ENCODE data around the gene AGL. TPM values are rescaled to one million over a fixed set of nuclear protein-coding genes. Genes with fewer than 3 reads are reported as not detected.
A peak's percentile ranks its signal among the peaks of the same experiment; 100 is the strongest.

The AGL gene
- total and polyA plus RNA-seq, 2 of the 13 experiments (the other 11 are each of a cell fraction or from before 2014, with no cell fraction given): 4.3 to 13.1 TPM

- TF ChIP-seq ZNF747 (CRISPR knock-in tag; IDR thresholded peaks at IDR 0.05; ENCODE audit: borderline replicate concordance) (peak; percentile 79; the same call in 1 of the 2 replicates), NR0B2 (CRISPR knock-in tag; IDR thresholded peaks at IDR 0.05) (peak; percentile 26; the same call in 1 of the 2 replicates), GATAD1 (CRISPR knock-in tag; IDR thresholded peaks at IDR 0.05) (peak; percentile 83), IRF2 (CRISPR knock-in tag; IDR thresholded peaks at IDR 0.05) (peak; percentile 74), FOXJ3 (CRISPR knock-in tag; IDR thresholded peaks at IDR 0.05; ENCODE audit: borderline replicate concordance) (peak; percentile 64; the same call in 1 of the 2 replicates), NR2F6 (IDR thresholded peaks at IDR 0.05) (no peak), NR2F6 (CRISPR knock-in tag; IDR thresholded peaks at IDR 0.05) (peak; percentile 63; the same call in 1 of the 2 replicates), ZNF891 (CRISPR knock-in tag; IDR thresholded peaks at IDR 0.05) (peak; percentile 78), KLF11 (CRISPR knock-in tag; IDR thresholded peaks at IDR 0.05) (no peak), ZNF274 (CRISPR knock-in tag; IDR thresholded peaks at IDR 0.05) (peak; percentile 84), GATA4 (IDR thresholded peaks at IDR 0.05; ENCODE audit: borderline replicate concordance, low read depth) (peak; percentile 73), ZIK1 (CRISPR knock-in tag; IDR thresholded peaks at IDR 0.05; ENCODE audit: borderline replicate concordance, low read depth) (peak; percentile 77; the same call in 1 of the 2 replicates), SSRP1 (CRISPR knock-in tag; IDR thresholded peaks at IDR 0.05) (no peak), THAP9 (CRISPR knock-in tag; IDR thresholded peaks at IDR 0.05; ENCODE audit: borderline replicate concordance) (peak; percentile 89), ZMAT5 (CRISPR knock-in tag; IDR thresholded peaks at IDR 0.05; ENCODE audit: borderline replicate concordance, low read depth) (no peak; the same call in 1 of the 2 replicates), TIGD3 (CRISPR knock-in tag; IDR thresholded peaks at IDR 0.05; ENCODE audit: borderline replicate concordance) (0 out of 2 replicates have a peak, but pooled peaks have one; percentile 65), ARID5B (CRISPR knock-in tag; IDR thresholded peaks at IDR 0.05) (peak; percentile 69; the same call in 1 of the 2 replicates)
These were observed at the start of gene AGL (continued) for GRCh38 chr1:99849744-99850458.

Measured in HepG2 (cell line).